PC-9 (cell line): ENCODE data around the gene MMD2. TPM values are rescaled to one million over a fixed set of nuclear protein-coding genes. Genes with fewer than 3 reads are reported as not detected.

Source experiments
- BruUV-seq: library from RNA; stranded (reverse); fragments of 400-500 nt; replicated peaks from 2 replicates; lab custom pipeline; 2021; lab: Mats Ljungman, UMichigan
- CTCF ChIA-PET: fragments of 300-600 bp; sonication (Branson Sonifier 250); formaldehyde crosslinking; loops from one replicate; lab custom pipeline; 2022; ENCODE audit warnings: antibody characterized with exemption; lab: Charles Lee
- POLR2A ChIA-PET: fragments of 300-600 bp; sonication (Branson Sonifier 250); formaldehyde crosslinking; loops from one replicate; lab custom pipeline; 2022; ENCODE audit warnings: antibody characterized with exemption; ENCODE audit not compliant: unreplicated experiment; lab: Charles Lee
- DNase-seq, 2 experiments: peaks; one replicate each; pipeline versions ENCODE4 v3.0.0 to v3.0.0-alpha.2; 2015 to 2022; ENCODE audit warnings: mixed read lengths in 1 of 2
- H2AFZ ChIP-seq: fragments of 200-600 bp; sonication (generic); 2 replicates; pipeline ENCODE4 v1.8.1; 2017; ENCODE audit warnings: antibody characterized with exemption
- H3F3A ChIP-seq: fragments of 200-600 bp; sonication (generic); 2 replicates; pipeline ENCODE4 v1.8.1; 2017; ENCODE audit warnings: antibody characterized with exemption, mild to moderate bottlenecking, low read depth; ENCODE audit not compliant: insufficient read depth
- H3K27ac ChIP-seq: fragments of 200-600 bp; sonication (generic); 2 replicates; pipeline ENCODE4 v1.6.1; 2016; ENCODE audit warnings: mixed run types
- H3K27me3 ChIP-seq: fragments of 200-600 bp; sonication (generic); 2 replicates; pipeline ENCODE4 v1.6.1; 2016; ENCODE audit warnings: low read depth, mixed run types; ENCODE audit not compliant: insufficient read depth
- H3K36me3 ChIP-seq: fragments of 200-600 bp; sonication (generic); 2 replicates; pipeline ENCODE4 v1.6.1; 2016; ENCODE audit warnings: low read depth, mixed run types
- H3K4me1 ChIP-seq: fragments of 200-600 bp; sonication (generic); replicated peaks from 2 replicates; pipeline ENCODE4 v1.6.1; 2016; ENCODE audit warnings: mixed run types; ENCODE audit not compliant: insufficient read depth
- H3K4me2 ChIP-seq: fragments of 200-600 bp; sonication (generic); 2 replicates; pipeline ENCODE4 v1.6.1; 2017; ENCODE audit warnings: mixed run types
- H3K4me3 ChIP-seq: fragments of 200-600 bp; sonication (generic); 2 replicates; pipeline ENCODE4 v1.6.1; 2016; ENCODE audit warnings: mixed run types
- H3K79me2 ChIP-seq: fragments of 200-600 bp; sonication (generic); 2 replicates; pipeline ENCODE4 v1.6.1; 2017; ENCODE audit warnings: low read depth, mixed run types
- H3K9me2 ChIP-seq: fragments of 200-600 bp; sonication (generic); 2 replicates; pipeline ENCODE4 v1.8.1; 2017; ENCODE audit warnings: mild to moderate bottlenecking; ENCODE audit not compliant: insufficient read depth
- H3K9me3 ChIP-seq: fragments of 200-600 bp; sonication (generic); 2 replicates; pipeline ENCODE4 v1.8.1; 2016; ENCODE audit warnings: low read depth; ENCODE audit not compliant: insufficient read depth
- H4K20me1 ChIP-seq: fragments of 200-600 bp; sonication (generic); 2 replicates; pipeline ENCODE4 v1.8.1; 2017; ENCODE audit not compliant: insufficient read depth
- CTCF ChIP-seq: fragments of 200-600 bp; sonication (generic); conservative IDR thresholded peaks from 2 replicates; pipeline ENCODE4 v1.6.1; 2017; ENCODE audit warnings: mixed run types, antibody characterized with exemption, mild to moderate bottlenecking, moderate library complexity
- EZH2 ChIP-seq: fragments of 200-600 bp; sonication (generic); IDR thresholded peaks from 2 replicates; pipeline ENCODE4 v1.8.0; 2017; ENCODE audit warnings: antibody characterized with exemption, low read depth
- intact Hi-C: fragments of 100-400 bp; cut with micrococcal nuclease; formaldehyde crosslinking; loops from one replicate; pipeline ENCODE4 v1.10.0; 2022; ENCODE audit not compliant: unreplicated experiment
- total RNA-seq: library from RNA; stranded (reverse); gene quantifications from 2 replicates; pipeline ENCODE4 v1.2.3, GENCODE V29; 2021

MMD2 gene
- total RNA-seq, 1 experiment from 2014 or later: not detected

GRCh38 chr7:4889682-4890081 is 69.3 kb downstream of the MMD2 start:
- TF ChIP-seq CTCF (no peak), EZH2 (no peak)
- no peaks in the 10 kb centered on the region for H3K36me3 ChIP-seq
- no peaks in the 10 kb centered on the region for H3K9me3 ChIP-seq
- ChIA-PET POLR2A (no interaction called here), CTCF (no interaction called here)
- no TSS peak for BruUV-seq
- H3K27ac ChIP-seq: no peak overlapping the region
- H3K4me3 ChIP-seq: no peak overlapping the region
- H3K4me1 ChIP-seq: no peaks in the 10 kb centered on the region
- H3K27me3 ChIP-seq: peaks cover 75% of the 10 kb centered on the region
- H3K4me2 ChIP-seq: no peak overlapping the region
- intact Hi-C loops: no loop called here
- no peaks in the 10 kb centered on the region for H3K9me2 ChIP-seq
- no peak for DNase-seq
- H2AFZ ChIP-seq: no peak overlapping the region
- no peaks in the 10 kb centered on the region for H3F3A ChIP-seq
- H4K20me1 ChIP-seq: no peaks in the 10 kb centered on the region
- H3K79me2 ChIP-seq: no peaks in the 10 kb centered on the region

GRCh38 chr7:4888161-4888560 is 70.8 kb downstream of the MMD2 start:
- H3K4me2 ChIP-seq: no peak overlapping the region
- DNase-seq: no peak
- H3F3A ChIP-seq: no peaks in the 10 kb centered on the region
- H3K79me2 ChIP-seq: no peaks in the 10 kb centered on the region
- no peak overlapping the region for H2AFZ ChIP-seq
- H3K27ac ChIP-seq: no peak overlapping the region
- H3K4me1 ChIP-seq: no peaks in the 10 kb centered on the region
- H3K9me3 ChIP-seq: no peaks in the 10 kb centered on the region
- CTCF ChIA-PET: no interaction called here
- intact Hi-C loops: no loop called here
- no peaks in the 10 kb centered on the region for H3K9me2 ChIP-seq
- peaks cover 69% of the 10 kb centered on the region for H3K27me3 ChIP-seq
- POLR2A ChIA-PET: no interaction called here
- TF ChIP-seq CTCF: no peak
- no peak for TF ChIP-seq EZH2
- H4K20me1 ChIP-seq: no peaks in the 10 kb centered on the region
- H3K4me3 ChIP-seq: no peak overlapping the region
- no peaks in the 10 kb centered on the region for H3K36me3 ChIP-seq
- BruUV-seq: no TSS peak

- Histone ChIP-seq H3K9me2 (no peaks in the 10 kb centered on the region), H3K27ac (no peak overlapping the region), H3K4me1 (no peaks in the 10 kb centered on the region), H3K9me3 (no peaks in the 10 kb centered on the region), H3K4me3 (no peak overlapping the region), H3K4me2 (no peak overlapping the region), H4K20me1 (no peaks in the 10 kb centered on the region), H2AFZ (no peak overlapping the region), H3K27me3 (peaks cover 58% of the 10 kb centered on the region), H3K36me3 (no peaks in the 10 kb centered on the region), H3K79me2 (no peaks in the 10 kb centered on the region), H3F3A (0 out of 2 replicates have a peak, but pooled peaks cover 4% of the 10 kb centered on the region)
- DNase-seq: no peak
- TF ChIP-seq EZH2 (no peak), CTCF (no peak)
- POLR2A ChIA-PET: no interaction called here
- BruUV-seq: no TSS peak
- CTCF ChIA-PET: no interaction called here
- intact Hi-C loops: no loop called here
These were observed 72.3 kb downstream of the MMD2 start for GRCh38 chr7:4886671-4887070.
